Activated B cell treated with CpG ODN at 0.5 μM for 24 hours (primary cell): ENCODE measurements around the gene LYPLA2. TPM values are rescaled to one million over a fixed set of nuclear protein-coding genes. Genes with fewer than 3 reads are reported as not detected.

Experiments used
- ATAC-seq: fragments of 200-7000 bp; cut with Tn5 transposase; one replicate; pipeline ENCODE4 v1.10.0; 2021; ENCODE audit warnings: low read depth, mild to moderate bottlenecking, moderate library complexity
- CTCF ChIA-PET: fragments of 350-600 bp; sonication (Branson Sonifier 250); formaldehyde crosslinking; loops from one replicate; lab custom pipeline; 2021; ENCODE audit warnings: antibody characterized with exemption; lab: Charles Lee
- POLR2A ChIA-PET: fragments of 350-600 bp; sonication (Branson Sonifier 250); formaldehyde crosslinking; loops from one replicate; lab custom pipeline; 2021; ENCODE audit warnings: antibody characterized with exemption; lab: Charles Lee
- DNase-seq: peaks from one replicate; pipeline ENCODE4 v3.0.0; 2022
- H3K27ac Mint-ChIP-seq: one replicate; pipeline ENCODE4 v1.8.0; 2020; ENCODE audit warnings: mixed read lengths
- H3K27me3 Mint-ChIP-seq: one replicate; pipeline ENCODE4 v1.8.0; 2021; ENCODE audit warnings: mixed read lengths
- H3K36me3 Mint-ChIP-seq: one replicate; pipeline ENCODE4 v1.8.0; 2021; ENCODE audit warnings: low read depth, mixed read lengths
- H3K4me1 Mint-ChIP-seq: one replicate; pipeline ENCODE4 v1.8.0; 2021; ENCODE audit warnings: mixed read lengths
- H3K4me3 Mint-ChIP-seq: one replicate; pipeline ENCODE4 v1.8.0; 2020; ENCODE audit warnings: mild to moderate bottlenecking, mixed read lengths
- H3K9me3 Mint-ChIP-seq: one replicate; pipeline ENCODE4 v1.8.0; 2020; ENCODE audit warnings: mixed read lengths
- CTCF ChIP-seq: fragments of 200-600 bp; IDR thresholded peaks from one replicate; pipeline ENCODE4 v1.8.0; 2022; ENCODE audit warnings: antibody characterized with exemption, mild to moderate bottlenecking
- intact Hi-C: fragments of 100-400 bp; cut with micrococcal nuclease; formaldehyde crosslinking; loops from one replicate; pipeline ENCODE4 v1.15.1; 2024
- total RNA-seq: library from RNA; stranded (reverse); gene quantifications from 2 replicates; pipeline ENCODE4 v1.2.3, GENCODE V29; 2022

LYPLA2 gene
- total RNA-seq, 1 donor from 2014 or later, result 81.6 TPM

GRCh38 chr1:23796466-23797271, 5.7 kb downstream of the LYPLA2 start:
- intact Hi-C loops, result no loop called here
- ATAC-seq (no peak), DNase-seq (no peak)
- POLR2A ChIA-PET, result interaction anchor here (0.9 to 1.7 kb wide), 3 partner anchors 13 to 163 kb away, joined by 4 to 5 read pairs (median 4); partner anchors contain the start of gene PITHD1
- Mint-ChIP-seq H3K4me3 (no peak overlapping the region), H3K36me3 (peaks cover 43% of the 10 kb centered on the region), H3K27me3 (no peaks in the 10 kb centered on the region), H3K4me1 (peaks cover 30% of the 10 kb centered on the region), H3K9me3 (no peaks in the 10 kb centered on the region), H3K27ac (no peak overlapping the region)
- TF ChIP-seq CTCF, result no peak
- CTCF ChIA-PET, result interaction anchor here (1.0 kb wide), 1 partner anchor 25 kb away, joined by 3 read pairs; no protein-coding TSS in a partner anchor

GRCh38 chr1:23797478-23798448, 6.8 kb downstream of the LYPLA2 start:
- no peak for TF ChIP-seq CTCF
- no peak overlapping the region for H3K27ac Mint-ChIP-seq
- peaks cover 42% of the 10 kb centered on the region for H3K36me3 Mint-ChIP-seq
- no peaks in the 10 kb centered on the region for H3K9me3 Mint-ChIP-seq
- ATAC-seq (no peak), DNase-seq (no peak)
- ChIA-PET POLR2A (interaction anchor here (0.7 kb wide), 2 partner anchors 18 to 390 kb away, joined by 3 to 4 read pairs; no protein-coding TSS in a partner anchor), CTCF (interaction anchor here (1.0 to 1.5 kb wide), 3 partner anchors 12 to 119 kb away, joined by 3 to 5 read pairs (median 3); no protein-coding TSS in a partner anchor)
- intact Hi-C loops, result no loop called here
- H3K4me1 Mint-ChIP-seq, result peaks cover 24% of the 10 kb centered on the region
- H3K27me3 Mint-ChIP-seq, result no peaks in the 10 kb centered on the region
- no peak overlapping the region for H3K4me3 Mint-ChIP-seq

GRCh38 chr1:23798662-23799142, 7.8 kb downstream of the LYPLA2 start:
- Mint-ChIP-seq H3K27ac (no peak overlapping the region), H3K36me3 (peaks cover 34% of the 10 kb centered on the region), H3K9me3 (no peaks in the 10 kb centered on the region), H3K27me3 (no peaks in the 10 kb centered on the region), H3K4me3 (peak overlapping the region; percentile 91), H3K4me1 (peaks cover 21% of the 10 kb centered on the region)
- no peak for ATAC-seq
- no peak for TF ChIP-seq CTCF
- no peak for DNase-seq
- ChIA-PET POLR2A (interaction anchor here (0.6 to 3.8 kb wide), 6 partner anchors 8 to 389 kb away, joined by 3 to 34 read pairs (median 14); partner anchors contain the start of genes LYPLA2 and PITHD1), CTCF (interaction anchor here (1.2 to 1.5 kb wide), 3 partner anchors 11 to 118 kb away, joined by 3 to 5 read pairs (median 4); no protein-coding TSS in a partner anchor)
- intact Hi-C loops, result no loop called here

GRCh38 chr1:23799255-23799569, 8.3 kb downstream of the LYPLA2 start:
- Mint-ChIP-seq H3K4me1 (peaks cover 21% of the 10 kb centered on the region), H3K27ac (no peak overlapping the region), H3K36me3 (peaks cover 36% of the 10 kb centered on the region), H3K9me3 (no peaks in the 10 kb centered on the region), H3K27me3 (no peaks in the 10 kb centered on the region), H3K4me3 (peak overlapping the region; percentile 91)
- ChIA-PET POLR2A (interaction anchor here (0.6 to 3.8 kb wide), 8 partner anchors 9 to 253 kb away, joined by 4 to 34 read pairs (median 16); partner anchors contain the start of genes CNR2, HMGCL, LYPLA2 and PITHD1), CTCF (interaction anchor here (1.2 to 1.5 kb wide), 2 partner anchors 28 to 118 kb away, joined by 3 to 4 read pairs; no protein-coding TSS in a partner anchor)
- no peak for ATAC-seq
- no peak for TF ChIP-seq CTCF
- intact Hi-C loops, result no loop called here
- no peak for DNase-seq
